GM23338 (cell line): ENCODE results near the gene CCDC91. TPM values are rescaled to one million over a fixed set of nuclear protein-coding genes. Genes with fewer than 3 reads are reported as not detected.

ENCODE experiments used
- ATAC-seq: fragments of 200-7000 bp; cut with Tn5 transposase; 3 replicates; pipeline ENCODE4 v1.9.1; 2020
- DNase-seq: peaks from one replicate; pipeline ENCODE4 v3.0.0-alpha.2; 2015; ENCODE audit warnings: low spot score
- H2AFZ ChIP-seq: fragments of 200-600 bp; sonication (generic); 2 replicates; pipeline ENCODE4 v1.8.0; 2016; ENCODE audit warnings: antibody characterized with exemption, mild to moderate bottlenecking, moderate library complexity
- H3F3A ChIP-seq: fragments of 200-600 bp; sonication (generic); replicated peaks from 2 replicates; pipeline ENCODE4 v1.8.0; 2017; ENCODE audit warnings: antibody characterized with exemption, mixed run types, low read depth
- H3K27ac ChIP-seq: fragments of 200-600 bp; sonication (generic); 2 replicates; pipeline ENCODE4 v1.6.1; 2016; ENCODE audit warnings: low read depth
- H3K27me3 ChIP-seq: fragments of 200-600 bp; sonication (generic); 2 replicates; pipeline ENCODE4 v1.8.0; 2016; ENCODE audit warnings: mild to moderate bottlenecking, mixed run types, moderate library complexity; ENCODE audit not compliant: insufficient read depth
- H3K36me3 ChIP-seq: fragments of 200-600 bp; sonication (generic); 2 replicates; pipeline ENCODE4 v1.8.0; 2016; ENCODE audit warnings: mild to moderate bottlenecking; ENCODE audit not compliant: insufficient read depth
- H3K4me1 ChIP-seq: fragments of 200-600 bp; sonication (generic); 2 replicates; pipeline ENCODE4 v1.8.0; 2016; ENCODE audit warnings: mild to moderate bottlenecking, moderate library complexity; ENCODE audit not compliant: insufficient read depth
- H3K4me2 ChIP-seq: fragments of 200-600 bp; sonication (generic); 2 replicates; pipeline ENCODE4 v1.7.1; 2017; ENCODE audit warnings: mixed run types
- H3K4me3 ChIP-seq: fragments of 200-600 bp; sonication (generic); 2 replicates; pipeline ENCODE4 v1.6.1; 2016; ENCODE audit warnings: mixed run types
- H3K79me2 ChIP-seq: fragments of 200-600 bp; sonication (generic); replicated peaks from 2 replicates; pipeline ENCODE4 v1.8.0; 2017; ENCODE audit warnings: mild to moderate bottlenecking; ENCODE audit not compliant: insufficient read depth
- H3K9me2 ChIP-seq: fragments of 200-600 bp; sonication (generic); 2 replicates; pipeline ENCODE4 v1.8.0; 2017; ENCODE audit not compliant: insufficient read depth
- H4K20me1 ChIP-seq: fragments of 200-600 bp; sonication (generic); replicated peaks from 2 replicates; pipeline ENCODE4 v1.8.0; 2017; ENCODE audit warnings: mild to moderate bottlenecking; ENCODE audit not compliant: insufficient read depth
- H3K27ac Mint-ChIP-seq: 2 replicates; pipeline ENCODE4 v1.8.0; 2020; ENCODE audit warnings: inconsistent platforms, mild to moderate bottlenecking, moderate library complexity, mixed read lengths
- H3K27me3 Mint-ChIP-seq: 3 replicates; pipeline ENCODE4 v1.8.0; 2022; ENCODE audit warnings: low read depth, mild to moderate bottlenecking, moderate library complexity, mixed read lengths, inconsistent platforms; ENCODE audit not compliant: insufficient read depth, poor library complexity
- H3K36me3 Mint-ChIP-seq: 3 replicates; pipeline ENCODE4 v1.8.0; 2021; ENCODE audit warnings: low read depth, mild to moderate bottlenecking, inconsistent platforms, moderate library complexity, mixed read lengths
- H3K4me1 Mint-ChIP-seq: 3 replicates; pipeline ENCODE4 v1.8.0; 2020; ENCODE audit warnings: mild to moderate bottlenecking, inconsistent platforms, mixed read lengths
- H3K4me3 Mint-ChIP-seq: 3 replicates; pipeline ENCODE4 v1.8.0; 2021; ENCODE audit warnings: moderate library complexity, mild to moderate bottlenecking, inconsistent platforms, mixed read lengths
- H3K9me3 Mint-ChIP-seq: 3 replicates; pipeline ENCODE4 v1.8.0; 2020; ENCODE audit warnings: moderate library complexity, mild to moderate bottlenecking, inconsistent platforms, mixed read lengths
- CREB1 ChIP-seq: fragments of 250-450 bp; sonication (Bioruptor Pico); IDR thresholded peaks from 2 replicates; pipeline ENCODE4 v1.5.0; 2020; ENCODE audit warnings: low read depth, mild to moderate bottlenecking, moderate library complexity
- CTCF ChIP-seq, 2 experiments: fragments of 200-600 bp in 1 of 2; sonication (generic) in 1 of 2; conservative IDR thresholded peaks; 2 replicates each; pipeline versions ENCODE4 v1.5.1 to v1.6.1; 2016 to 2017; ENCODE audit warnings: antibody characterized with exemption in 2 of 2, low read depth in 2 of 2, mild to moderate bottlenecking in 2 of 2, moderate library complexity in 1 of 2
- ETS1 ChIP-seq: IDR thresholded peaks from 2 replicates; pipeline ENCODE4 v1.6.1; 2016; ENCODE audit warnings: antibody characterized with exemption
- EZH2 ChIP-seq: fragments of 200-600 bp; sonication (generic); IDR thresholded peaks from one replicate; pipeline ENCODE4 v1.8.0; 2017; ENCODE audit warnings: antibody characterized with exemption, mild to moderate bottlenecking, low read depth; ENCODE audit not compliant: unreplicated experiment
- EZH2phosphoT487 ChIP-seq: fragments of 200-600 bp; sonication (generic); IDR thresholded peaks from one replicate; pipeline ENCODE4 v1.8.1; 2018; ENCODE audit warnings: antibody characterized with exemption; ENCODE audit not compliant: unreplicated experiment
- JUNB ChIP-seq: IDR thresholded peaks from one replicate; pipeline ENCODE4 v1.6.1; 2016; ENCODE audit warnings: antibody characterized with exemption; ENCODE audit not compliant: unreplicated experiment
- POLR2AphosphoS5 ChIP-seq: IDR thresholded peaks from 2 replicates; pipeline ENCODE4 v1.6.1; 2016; ENCODE audit warnings: antibody characterized with exemption, low read depth
- REST ChIP-seq: IDR thresholded peaks from one replicate; pipeline ENCODE4 v1.6.1; 2018; ENCODE audit warnings: antibody characterized with exemption; ENCODE audit not compliant: unreplicated experiment
- STAT1 ChIP-seq: IDR thresholded peaks from one replicate; pipeline ENCODE4 v1.6.1; 2016; ENCODE audit warnings: antibody characterized with exemption; ENCODE audit not compliant: unreplicated experiment
- ZNF114 ChIP-seq: fragments of 250-450 bp; sonication (Bioruptor Pico); IDR thresholded peaks from 2 replicates; pipeline ENCODE4 v1.5.0; 2020; ENCODE audit warnings: mild to moderate bottlenecking, moderate library complexity
- ZNF331 ChIP-seq: fragments of 250-450 bp; sonication (Bioruptor Pico); IDR thresholded peaks from 2 replicates; pipeline ENCODE4 v1.5.0; 2020; ENCODE audit warnings: low read depth, mild to moderate bottlenecking, moderate library complexity
- ZNF462 ChIP-seq: fragments of 250-450 bp; sonication (Bioruptor Pico); IDR thresholded peaks from 2 replicates; pipeline ENCODE4 v1.5.0; 2020; ENCODE audit warnings: mild to moderate bottlenecking, moderate library complexity
- polyA plus RNA-seq: library from polyadenylated mRNA; unstranded; fragments of >200 nt; fragmentation: Nextera tagmentation; extraction: Ambion mirVana; gene quantifications from 2 replicates; pipeline ENCODE4 v1.2.1, GENCODE V29; 2016
- total RNA-seq: library from RNA; depleted of rRNA; stranded (reverse); fragments of >200 nt; shearing (Covaris generic); gene quantifications from 2 replicates; pipeline ENCODE4 v1.2.3, GENCODE V29; 2014

The CCDC91 gene
- total and polyA plus RNA-seq, 2 experiments from 2014 or later, result 24.7 to 48.7 TPM

- no peak for TF ChIP-seq CTCF (conservative IDR thresholded peaks at IDR 0.05; ENCODE audit: low read depth in 2 of 2)
- no peak for TF ChIP-seq EZH2
- no peak for TF ChIP-seq CREB1
- TF ChIP-seq POLR2AphosphoS5, result no peak
- no peak for TF ChIP-seq STAT1
- no peak for TF ChIP-seq JUNB
- TF ChIP-seq ZNF114 (CRISPR knock-in tag), result no peak
- no peak for TF ChIP-seq ZNF331 (CRISPR knock-in tag)
- no peak for TF ChIP-seq EZH2phosphoT487
- TF ChIP-seq ETS1, result no peak
Measured at GRCh38 chr12:28425526-28425925, 235.3 kb downstream of the CCDC91 start (continued).

- Histone ChIP-seq H3K4me1 (no peaks in the 10 kb centered on the region), H3K36me3 (no peaks in the 10 kb centered on the region), H3K4me3 (no peak overlapping the region), H3K27me3 (no peaks in the 10 kb centered on the region), H4K20me1 (no peaks in the 10 kb centered on the region), H3F3A (no peaks in the 10 kb centered on the region), H3K27ac (no peak overlapping the region), H3K79me2 (no peaks in the 10 kb centered on the region), H3K9me2 (no peaks in the 10 kb centered on the region), H3K4me2 (no peak overlapping the region), H2AFZ (no peak overlapping the region)
- Mint-ChIP-seq H3K27me3 (peaks cover 3% of the 10 kb centered on the region), H3K4me3 (no peak overlapping the region), H3K4me1 (peaks cover 5% of the 10 kb centered on the region; the same call in 2 of the 3 replicates), H3K9me3 (no peaks in the 10 kb centered on the region; the same call in 2 of the 3 replicates), H3K27ac (no peak overlapping the region), H3K36me3 (no peaks in the 10 kb centered on the region)
- no peak for ATAC-seq
- DNase-seq, result no peak
- TF ChIP-seq EZH2 (no peak), ZNF462 (CRISPR knock-in tag) (no peak), REST (no peak), ZNF331 (CRISPR knock-in tag) (no peak), ETS1 (no peak), JUNB (no peak)
Measured at GRCh38 chr12:28427046-28427445, 236.8 kb downstream of the CCDC91 start.
